H9 (cell line): Measurements from ENCODE around the gene SETBP1. TPM values are rescaled to one million over a fixed set of nuclear protein-coding genes. Genes with fewer than 3 reads are reported as not detected.

Experiments used
- DNase-seq: peaks from one replicate; pipeline ENCODE4 v3.0.0-alpha.2; 2017
- H2AFZ ChIP-seq: one replicate; pipeline ENCODE4 v1.6.1; 2013; ENCODE audit warnings: mild to moderate bottlenecking, low read length, control low read depth, moderate library complexity
- H2AK5ac ChIP-seq: 2 replicates; pipeline ENCODE4 v1.6.1; 2013; ENCODE audit warnings: low read length, control low read depth, mixed read lengths; ENCODE audit not compliant: insufficient read length
- H2BK120ac ChIP-seq: one replicate; pipeline ENCODE4 v1.6.1; 2013; ENCODE audit warnings: low read depth, mild to moderate bottlenecking, low read length, control low read depth, inconsistent platforms; ENCODE audit not compliant: poor library complexity, severe bottlenecking
- H2BK12ac ChIP-seq: 2 replicates; pipeline ENCODE4 v1.6.1; 2013; ENCODE audit warnings: low read length, control low read depth, mixed read lengths, low read depth; ENCODE audit not compliant: insufficient read length
- H2BK15ac ChIP-seq: 2 replicates; pipeline ENCODE4 v1.6.1; 2013; ENCODE audit warnings: low read depth, low read length, control low read depth
- H2BK20ac ChIP-seq: one replicate; pipeline ENCODE4 v1.6.1; 2013; ENCODE audit warnings: low read depth, mild to moderate bottlenecking, low read length, control low read depth, inconsistent platforms; ENCODE audit not compliant: poor library complexity, severe bottlenecking
- H2BK5ac ChIP-seq: 2 replicates; pipeline ENCODE4 v1.6.1; 2013; ENCODE audit warnings: low read length, control low read depth, mixed read lengths; ENCODE audit not compliant: insufficient read length
- H3K14ac ChIP-seq: 2 replicates; pipeline ENCODE4 v1.6.1; 2013; ENCODE audit warnings: low read length, control low read depth; ENCODE audit not compliant: insufficient read depth
- H3K18ac ChIP-seq: 2 replicates; pipeline ENCODE4 v1.6.1; 2013; ENCODE audit warnings: low read depth, mild to moderate bottlenecking, mixed read lengths, low read length, control low read depth; ENCODE audit not compliant: insufficient read length
- H3K23ac ChIP-seq: 2 replicates; pipeline ENCODE4 v1.6.1; 2013; ENCODE audit warnings: low read length, control low read depth, mixed read lengths, low read depth; ENCODE audit not compliant: insufficient read length
- H3K23me2 ChIP-seq: 2 replicates; pipeline ENCODE4 v1.6.1; 2013; ENCODE audit warnings: low read depth, mild to moderate bottlenecking, mixed read lengths, low read length, control low read depth; ENCODE audit not compliant: insufficient read length, poor library complexity, severe bottlenecking
- H3K27ac ChIP-seq: 2 replicates; pipeline ENCODE4 v1.5.1; 2013; ENCODE audit warnings: low read length, control low read depth, mixed read lengths, low read depth; ENCODE audit not compliant: insufficient read length
- H3K27me3 ChIP-seq: 2 replicates; pipeline ENCODE4 v1.6.1; 2013; ENCODE audit warnings: low read length, control low read depth, inconsistent platforms; ENCODE audit not compliant: insufficient read depth
- H3K4ac ChIP-seq: 2 replicates; pipeline ENCODE4 v1.6.1; 2013; ENCODE audit warnings: low read depth, mild to moderate bottlenecking, control low read depth, inconsistent platforms, low read length, moderate library complexity
- H3K4me1 ChIP-seq: 2 replicates; pipeline ENCODE4 v1.6.1; 2013; ENCODE audit warnings: low read length, control low read depth, inconsistent platforms; ENCODE audit not compliant: insufficient read depth
- H3K4me2 ChIP-seq: 2 replicates; pipeline ENCODE4 v1.6.1; 2013; ENCODE audit warnings: low read length, control low read depth, mixed read lengths; ENCODE audit not compliant: insufficient read length, insufficient read depth
- H3K56ac ChIP-seq: 2 replicates; pipeline ENCODE4 v1.6.1; 2013; ENCODE audit warnings: low read depth, mild to moderate bottlenecking, mixed read lengths, low read length, control low read depth; ENCODE audit not compliant: insufficient read length
- H3K79me1 ChIP-seq: 2 replicates; pipeline ENCODE4 v1.6.1; 2013; ENCODE audit warnings: low read depth, mild to moderate bottlenecking, moderate library complexity, low read length, control low read depth, inconsistent platforms; ENCODE audit not compliant: insufficient read depth, poor library complexity, severe bottlenecking
- H3K79me2 ChIP-seq: 2 replicates; pipeline ENCODE4 v1.6.1; 2013; ENCODE audit warnings: low read length, control low read depth, inconsistent platforms; ENCODE audit not compliant: insufficient read depth
- H3K9ac ChIP-seq: 2 replicates; pipeline ENCODE4 v1.6.1; 2013; ENCODE audit warnings: low read length, control low read depth, mixed read lengths; ENCODE audit not compliant: insufficient read length; ENCODE audit errors: extremely low read depth
- H3K9me3 ChIP-seq: one replicate; pipeline ENCODE4 v1.6.1; 2013; ENCODE audit warnings: low read depth, low read length, inconsistent platforms; ENCODE audit not compliant: control insufficient read depth
- H3T11ph ChIP-seq: one replicate; pipeline ENCODE4 v1.6.1; 2013; ENCODE audit warnings: mild to moderate bottlenecking, low read length, control low read depth, inconsistent platforms
- H4K20me1 ChIP-seq: one replicate; pipeline ENCODE4 v1.6.1; 2013; ENCODE audit not compliant: control insufficient read depth, insufficient read length, insufficient read depth
- H4K5ac ChIP-seq: 2 replicates; pipeline ENCODE4 v1.6.1; 2013; ENCODE audit warnings: low read depth, mild to moderate bottlenecking, mixed read lengths, low read length, control low read depth; ENCODE audit not compliant: insufficient read length
- H4K8ac ChIP-seq: replicated peaks from 2 replicates; pipeline ENCODE4 v1.6.1; 2013; ENCODE audit warnings: low read length, control low read depth, mixed read lengths, low read depth; ENCODE audit not compliant: insufficient read length
- H4K91ac ChIP-seq: 2 replicates; pipeline ENCODE4 v1.6.1; 2013; ENCODE audit warnings: low read depth, mild to moderate bottlenecking, moderate library complexity, mixed read lengths, low read length, control low read depth; ENCODE audit not compliant: insufficient read length
- H3K27ac Mint-ChIP-seq, 3 experiments: 2 replicates in 2 of 3; 3 replicates in 1 of 3; pipeline ENCODE4 v1.8.0; 2020 to 2021; ENCODE audit warnings: mixed read lengths in 3 of 3, mild to moderate bottlenecking in 1 of 3, moderate library complexity in 1 of 3
- H3K27me3 Mint-ChIP-seq: 2 replicates; pipeline ENCODE4 v1.8.0; 2021; ENCODE audit warnings: low read depth, mild to moderate bottlenecking, moderate library complexity, mixed read lengths
- H3K36me3 Mint-ChIP-seq, 3 experiments: 2 replicates in 2 of 3; 3 replicates in 1 of 3; pipeline ENCODE4 v1.8.0; 2020 to 2021; ENCODE audit warnings: low read depth in 3 of 3, mixed read lengths in 3 of 3; ENCODE audit not compliant: insufficient read depth in 1 of 3
- H3K4me1 Mint-ChIP-seq, 2 experiments: 2 replicates each; pipeline ENCODE4 v1.8.0; 2020; ENCODE audit warnings: mixed read lengths in 2 of 2
- H3K4me3 Mint-ChIP-seq, 2 experiments: 2 replicates in 1 of 2; 3 replicates in 1 of 2; pipeline ENCODE4 v1.8.0; 2020 to 2021; ENCODE audit warnings: mild to moderate bottlenecking in 2 of 2, mixed read lengths in 2 of 2, moderate library complexity in 1 of 2
- H3K9me3 Mint-ChIP-seq, 2 experiments: 2 replicates in 1 of 2; 3 replicates in 1 of 2; pipeline ENCODE4 v1.8.0; 2020; ENCODE audit warnings: mild to moderate bottlenecking in 2 of 2, mixed read lengths in 2 of 2, moderate library complexity in 1 of 2
- WGBS: extraction: QIAGEN DNeasy Blood & Tissue Kit; methylation state at CpG from one replicate; pipeline ENCODE4 v1.1.7; 2013; ENCODE audit warnings: missing lambda C conversion rate, low lambda C conversion rate, mixed read lengths; ENCODE audit not compliant: insufficient read length; ENCODE audit errors: extremely low coverage; 5-methylcytosine and 5-hydroxymethylcytosine counted together
- total RNA-seq: library from RNA; stranded (reverse); gene quantifications from 2 replicates; pipeline ENCODE4 v1.2.1, GENCODE V29; 2021
- TF ChIP-seq, protein P1 (sequence below): fragments of 200-600 bp; sonication (generic); conservative IDR thresholded peaks from 3 replicates; pipeline ENCODE4 v1.8.0; 2021; ENCODE audit warnings: antibody characterized with exemption, mild to moderate bottlenecking

The SETBP1 gene
- total RNA-seq, 1 experiment from 2014 or later, result 4.6 TPM

DNA sequence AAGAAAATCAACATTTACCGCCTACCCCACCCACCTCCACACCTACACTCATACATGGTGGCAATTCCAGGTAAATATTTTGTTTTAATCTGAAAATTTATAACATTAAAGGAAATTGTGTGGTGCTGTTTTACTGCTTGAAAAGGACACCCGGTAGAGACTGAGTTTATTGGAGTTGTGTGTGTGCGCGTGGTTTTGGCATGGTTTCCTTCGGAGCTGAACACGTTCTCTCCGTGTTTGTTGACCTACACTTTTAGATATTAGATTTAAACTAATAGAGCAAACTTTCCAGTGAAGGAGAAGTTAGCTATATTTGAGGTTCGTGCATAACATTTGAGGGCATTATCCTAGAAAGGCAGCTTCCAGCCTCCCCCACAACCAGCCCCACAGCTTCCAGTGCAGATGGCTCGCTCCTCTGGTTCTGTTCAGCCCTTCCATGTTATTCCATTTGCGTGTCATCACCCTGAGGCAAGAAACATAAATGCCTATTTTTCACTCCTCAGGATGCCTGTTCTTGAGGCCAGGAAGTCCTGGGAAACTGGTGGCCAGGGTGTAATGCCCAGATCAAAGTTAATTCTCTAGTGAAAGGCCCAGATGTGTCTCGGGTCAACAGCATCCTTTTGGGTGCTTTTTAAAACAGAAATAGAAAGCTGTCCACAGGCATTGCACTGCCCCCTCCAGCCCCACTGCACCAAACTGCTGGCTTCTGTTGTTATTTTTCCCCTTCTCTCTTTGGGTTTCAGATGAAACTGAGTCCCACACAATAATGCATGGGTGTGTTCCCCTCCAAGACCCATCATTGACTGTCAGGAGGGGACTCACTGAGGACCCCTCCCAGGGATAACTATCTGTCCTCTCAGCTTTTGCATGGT, 190.2 kb downstream of the SETBP1 start:
- Mint-ChIP-seq H3K36me3 (peaks cover 0 to 4% (median 0%) of the 10 kb centered on the region in 3 experiments; a peak in 2 of 7 replicates), H3K9me3 (no peaks in the 10 kb centered on the region), H3K27ac (no peak overlapping the region; a peak in 1 of 7 replicates), H3K27me3 (no peaks in the 10 kb centered on the region; the same call in 1 of the 2 replicates), H3K4me1 (peaks cover 8 to 12% of the 10 kb centered on the region in 2 experiments), H3K4me3 (no peak overlapping the region)
- peaks cover 2% of the 10 kb centered on the region; the same call in 1 of the 2 replicates for H3K4me1 ChIP-seq
- no peak overlapping the region for H3K4ac ChIP-seq
- H3K79me1 ChIP-seq, result no peaks in the 10 kb centered on the region
- H3K4me2 ChIP-seq, result no peak overlapping the region
- H2BK120ac ChIP-seq, result no peak overlapping the region
- H3K14ac ChIP-seq, result no peak overlapping the region
- no peaks in the 10 kb centered on the region for H3K27me3 ChIP-seq
- no peak overlapping the region for H2BK15ac ChIP-seq
- H4K20me1 ChIP-seq, result no peaks in the 10 kb centered on the region
- WGBS, result no CpG with 5 or more reads among the region's 11 CpGs
- TF ChIP-seq, protein P1, sequence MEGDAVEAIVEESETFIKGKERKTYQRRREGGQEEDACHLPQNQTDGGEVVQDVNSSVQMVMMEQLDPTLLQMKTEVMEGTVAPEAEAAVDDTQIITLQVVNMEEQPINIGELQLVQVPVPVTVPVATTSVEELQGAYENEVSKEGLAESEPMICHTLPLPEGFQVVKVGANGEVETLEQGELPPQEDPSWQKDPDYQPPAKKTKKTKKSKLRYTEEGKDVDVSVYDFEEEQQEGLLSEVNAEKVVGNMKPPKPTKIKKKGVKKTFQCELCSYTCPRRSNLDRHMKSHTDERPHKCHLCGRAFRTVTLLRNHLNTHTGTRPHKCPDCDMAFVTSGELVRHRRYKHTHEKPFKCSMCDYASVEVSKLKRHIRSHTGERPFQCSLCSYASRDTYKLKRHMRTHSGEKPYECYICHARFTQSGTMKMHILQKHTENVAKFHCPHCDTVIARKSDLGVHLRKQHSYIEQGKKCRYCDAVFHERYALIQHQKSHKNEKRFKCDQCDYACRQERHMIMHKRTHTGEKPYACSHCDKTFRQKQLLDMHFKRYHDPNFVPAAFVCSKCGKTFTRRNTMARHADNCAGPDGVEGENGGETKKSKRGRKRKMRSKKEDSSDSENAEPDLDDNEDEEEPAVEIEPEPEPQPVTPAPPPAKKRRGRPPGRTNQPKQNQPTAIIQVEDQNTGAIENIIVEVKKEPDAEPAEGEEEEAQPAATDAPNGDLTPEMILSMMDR, result no peak
- no peak overlapping the region for H4K8ac ChIP-seq
- no peaks in the 10 kb centered on the region for H3K79me2 ChIP-seq
- no peak overlapping the region for H2AK5ac ChIP-seq
- H4K91ac ChIP-seq, result no peak overlapping the region
- H2BK20ac ChIP-seq, result no peak overlapping the region
- H3K9ac ChIP-seq, result no peak overlapping the region
- DNase-seq, result no peak
- no peak overlapping the region for H2BK5ac ChIP-seq
- H3T11ph ChIP-seq, result no peak overlapping the region
- H3K27ac ChIP-seq, result no peak overlapping the region
- no peak overlapping the region for H2BK12ac ChIP-seq
- H3K56ac ChIP-seq, result no peak overlapping the region
- H2AFZ ChIP-seq, result no peak overlapping the region
- no peaks in the 10 kb centered on the region for H3K9me3 ChIP-seq
- no peak overlapping the region for H3K18ac ChIP-seq
- no peak overlapping the region for H3K23ac ChIP-seq
- no peak overlapping the region for H4K5ac ChIP-seq
- H3K23me2 ChIP-seq, result no peaks in the 10 kb centered on the region
